K562 (cell line): ENCODE data around the gene PRDM12. TPM values are rescaled to one million over a fixed set of nuclear protein-coding genes. Genes with fewer than 3 reads are reported as not detected.

ENCODE experiments used
- ATF7 ChIP-seq: fragments of 450-650 bp; IDR thresholded peaks from 2 replicates; pipeline ENCODE4 v1.7.1; 2014; ENCODE audit warnings: mild to moderate bottlenecking, moderate library complexity
- CBX2 ChIP-seq: fragments of 200-600 bp; sonication (generic); IDR thresholded peaks from one replicate; pipeline ENCODE4 v1.6.1; 2012; ENCODE audit warnings: mild to moderate bottlenecking, low read length, inconsistent platforms; ENCODE audit not compliant: insufficient read depth, poor library complexity, severe bottlenecking
- CBX3 ChIP-seq, 2 experiments: IDR thresholded peaks; 1 replicate in 1 of 2; 2 replicates in 1 of 2; pipeline ENCODE4 v1.6.1; 2012; ENCODE audit warnings: inconsistent platforms in 2 of 2, low read length in 2 of 2, borderline replicate concordance in 1 of 2, control low read depth in 1 of 2
- CEBPZ ChIP-seq: fragments of 150-350 bp; IDR thresholded peaks from 2 replicates; pipeline ENCODE4 v1.6.1; 2014; ENCODE audit warnings: low read depth, mild to moderate bottlenecking, low read length, borderline replicate concordance
- DNMT1 ChIP-seq: fragments of 450-650 bp; IDR thresholded peaks from 2 replicates; pipeline ENCODE4 v1.6.1; 2016; ENCODE audit warnings: antibody characterized with exemption, mild to moderate bottlenecking
- ELF2 ChIP-seq: fragments of 250-450 bp; sonication (Bioruptor Pico); IDR thresholded peaks from 2 replicates; pipeline ENCODE4 v1.5.0; 2021; ENCODE audit warnings: mild to moderate bottlenecking
- NELFE ChIP-seq: IDR thresholded peaks from 2 replicates; pipeline ENCODE4 v1.6.1; 2011; ENCODE audit warnings: mild to moderate bottlenecking; ENCODE audit not compliant: insufficient read depth, insufficient read length
- NEUROD1 ChIP-seq: fragments of 150-350 bp; IDR thresholded peaks from 2 replicates; pipeline ENCODE4 v1.6.1; 2014; ENCODE audit warnings: borderline replicate concordance, low read length, low read depth; ENCODE audit not compliant: partially characterized antibody
- NRF1 ChIP-seq, 2 experiments: fragments of 450-650 bp; IDR thresholded peaks in 1 of 2; conservative IDR thresholded peaks in 1 of 2; 2 replicates each; pipeline ENCODE4 v1.6.1; 2014; ENCODE audit warnings: mild to moderate bottlenecking in 2 of 2
- PHF20 ChIP-seq: fragments of 450-650 bp; IDR thresholded peaks from 2 replicates; pipeline ENCODE4 v1.6.1; 2018; ENCODE audit not compliant: partially characterized antibody
- POLR3G ChIP-seq: IDR thresholded peaks from 2 replicates; pipeline ENCODE4 v1.6.1; 2011; ENCODE audit not compliant: insufficient read length, insufficient replicate concordance; ENCODE audit errors: extremely low read depth
- RHOXF2B ChIP-seq: fragments of 250-450 bp; sonication (Bioruptor Pico); conservative IDR thresholded peaks from 2 replicates; pipeline ENCODE4 v1.5.1; 2021
- SIN3A ChIP-seq, 2 experiments: fragments of 150-350 bp in 1 of 2; IDR thresholded peaks; 2 replicates each; pipeline ENCODE4 v1.6.1; 2011 to 2016; ENCODE audit warnings: borderline replicate concordance in 2 of 2, low read depth in 2 of 2, low read length in 2 of 2, mild to moderate bottlenecking in 2 of 2, moderate library complexity in 2 of 2; ENCODE audit not compliant: control insufficient read depth in 1 of 2
- STAT5B ChIP-seq: fragments of 250-450 bp; sonication (Bioruptor Pico); IDR thresholded peaks from 2 replicates; pipeline ENCODE4 v1.8.0; 2021; ENCODE audit warnings: mild to moderate bottlenecking, inconsistent platforms
- USF2 ChIP-seq: sonication (generic); formaldehyde crosslinking; IDR thresholded peaks from 2 replicates; pipeline ENCODE4 v1.5.0; 2020; ENCODE audit warnings: missing genetic modification reagents
- XRCC5 ChIP-seq: fragments of 200-400 bp; formaldehyde crosslinking; IDR thresholded peaks from 2 replicates; pipeline ENCODE4 v1.6.1; 2017; ENCODE audit warnings: low read depth, mild to moderate bottlenecking, low read length
- ZKSCAN8 ChIP-seq: fragments of 200-800 bp; sonication (Bioruptor generic); IDR thresholded peaks from 2 replicates; pipeline ENCODE4 v1.6.1; 2016; ENCODE audit warnings: missing genetic modification characterization, missing compliant biosample characterization
- ZNF12 ChIP-seq: sonication (generic); formaldehyde crosslinking; IDR thresholded peaks from 2 replicates; pipeline ENCODE4 v1.4.0; 2020; ENCODE audit warnings: mild to moderate bottlenecking, missing genetic modification reagents
- ZNF224 ChIP-seq: sonication (generic); formaldehyde crosslinking; IDR thresholded peaks from 2 replicates; pipeline ENCODE4 v1.8.0; 2022; ENCODE audit warnings: mild to moderate bottlenecking, missing genetic modification reagents
- ZNF436 ChIP-seq: fragments of 250-450, 450-650 bp; sonication (Bioruptor Pico); formaldehyde crosslinking; IDR thresholded peaks from 2 replicates; pipeline ENCODE4 v1.7.0; 2020; ENCODE audit warnings: mild to moderate bottlenecking
- ZNF561 ChIP-seq: fragments of 450-650 bp; formaldehyde crosslinking; conservative IDR thresholded peaks from 2 replicates; pipeline ENCODE4 v1.4.0; 2020; ENCODE audit warnings: mild to moderate bottlenecking, moderate library complexity
- polyA plus RNA-seq, 8 experiments: library from polyadenylated mRNA; depleted of rRNA in 4 of 8; stranded (reverse) in 5 of 8; unstranded in 3 of 8; fragments of >200 nt; fragmentation: Nextera tagmentation in 2 of 8; fragmentation: Illumina TruSeq in 1 of 8; extraction: Ambion mirVana in 2 of 8; extraction: Trizol in 1 of 8; gene quantifications; 2 replicates each; pipeline versions ENCODE4 v1.2.1 to v1.2.3, GENCODE V29; 2011 to 2014; ENCODE audit warnings: inconsistent platforms in 1 of 8, missing spikeins in 1 of 8
- total RNA-seq, 7 experiments: library from RNA; depleted of rRNA in 6 of 7; stranded (reverse); fragments of >200 nt in 6 of 7; fragmentation: Illumina TruSeq in 2 of 7; extraction: Trizol in 2 of 7; gene quantifications; 2 replicates each; pipeline versions ENCODE4 v1.2.1 to v1.2.3, GENCODE V29; 2011 to 2021; ENCODE audit warnings: low replicate concordance in 1 of 7
- TF ChIP-seq, protein P1 (sequence below): fragments of 150-350 bp; conservative IDR thresholded peaks from 2 replicates; pipeline ENCODE4 v1.6.1; 2014; ENCODE audit warnings: low read length

Gene PRDM12
- total and polyA plus RNA-seq, 9 of the 15 experiments (the other 6 are each of a cell fraction or from before 2014, with no cell fraction given), result 0.04 to 0.22 (median 0.07) TPM; not detected in 3

DNA sequence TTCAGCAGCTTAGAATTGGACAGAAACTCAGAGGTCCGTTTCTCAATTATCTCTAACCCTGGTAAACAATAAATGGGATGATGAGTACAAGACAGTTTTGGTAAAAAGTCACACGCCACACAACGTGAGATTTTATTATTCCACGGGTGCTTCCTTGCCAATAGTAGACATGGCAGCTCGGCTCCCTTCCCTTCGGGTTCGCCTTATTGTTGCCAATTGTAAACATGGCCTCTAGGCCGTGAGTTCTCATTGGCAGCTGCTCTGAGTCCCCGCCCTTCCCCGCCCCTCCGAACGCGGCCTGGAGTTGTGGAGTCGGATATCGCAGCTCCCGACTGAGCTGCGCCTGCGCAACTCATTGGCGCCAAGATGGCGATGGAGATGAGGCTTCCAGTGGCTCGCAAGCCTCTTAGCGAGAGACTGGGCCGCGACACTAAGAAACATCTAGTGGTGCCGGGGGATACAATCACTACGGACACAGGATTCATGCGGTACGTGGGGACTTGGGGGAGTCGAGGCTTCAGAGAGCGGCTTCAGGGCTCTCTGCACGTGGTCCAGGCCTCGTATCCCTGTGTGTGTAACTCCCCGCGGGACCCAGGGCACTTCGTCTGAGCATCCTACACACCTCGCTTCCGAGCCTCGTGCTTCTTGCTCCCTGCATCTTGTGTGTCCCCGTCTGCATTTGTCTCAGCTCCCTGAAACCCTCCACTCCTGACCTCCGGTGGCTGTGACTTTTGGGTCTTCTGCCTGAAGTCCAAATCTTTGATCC lies 29.2 kb downstream of the PRDM12 start, which contains the start of gene EXOSC2 (continued):
- TF ChIP-seq CEBPZ (no peak), CBX2 (no peak), XRCC5 (no peak), ZNF561 (CRISPR knock-in tag) (no peak), DNMT1 (no peak), ZNF12 (CRISPR knock-in tag) (no peak), ATF7 (peak; percentile 62), NELFE (no peak), PHF20 (peak; percentile 77), POLR3G (no peak), SIN3A (IDR thresholded peaks at IDR 0.05; ENCODE audit: borderline replicate concordance in 2 of 2, control insufficient read depth in 1 of 2, low read depth in 2 of 2, low read length in 2 of 2) (peak in 1 of 2 experiments; percentile 87; a peak in 2 of 4 replicates), CBX3 (IDR thresholded peaks at IDR 0.05; ENCODE audit: borderline replicate concordance in 1 of 2, low read length in 2 of 2) (peak in 1 of 2 experiments; percentile 70; a peak in 1 of 3 replicates), NRF1 (conservative IDR thresholded peaks at IDR 0.05 in 1 of 2, IDR thresholded peaks at IDR 0.05 in 1 of 2) (peak; percentile 98), ZNF224 (no peak), ELF2 (CRISPR knock-in tag) (no peak), ZNF436 (CRISPR knock-in tag) (no peak), STAT5B (CRISPR knock-in tag) (no peak), ZKSCAN8 (CRISPR knock-in tag) (no peak), NEUROD1 (no peak), RHOXF2B (CRISPR knock-in tag) (no peak), USF2 (CRISPR knock-in tag) (no peak; the same call in 1 of the 2 replicates)
- TF ChIP-seq, protein P1, sequence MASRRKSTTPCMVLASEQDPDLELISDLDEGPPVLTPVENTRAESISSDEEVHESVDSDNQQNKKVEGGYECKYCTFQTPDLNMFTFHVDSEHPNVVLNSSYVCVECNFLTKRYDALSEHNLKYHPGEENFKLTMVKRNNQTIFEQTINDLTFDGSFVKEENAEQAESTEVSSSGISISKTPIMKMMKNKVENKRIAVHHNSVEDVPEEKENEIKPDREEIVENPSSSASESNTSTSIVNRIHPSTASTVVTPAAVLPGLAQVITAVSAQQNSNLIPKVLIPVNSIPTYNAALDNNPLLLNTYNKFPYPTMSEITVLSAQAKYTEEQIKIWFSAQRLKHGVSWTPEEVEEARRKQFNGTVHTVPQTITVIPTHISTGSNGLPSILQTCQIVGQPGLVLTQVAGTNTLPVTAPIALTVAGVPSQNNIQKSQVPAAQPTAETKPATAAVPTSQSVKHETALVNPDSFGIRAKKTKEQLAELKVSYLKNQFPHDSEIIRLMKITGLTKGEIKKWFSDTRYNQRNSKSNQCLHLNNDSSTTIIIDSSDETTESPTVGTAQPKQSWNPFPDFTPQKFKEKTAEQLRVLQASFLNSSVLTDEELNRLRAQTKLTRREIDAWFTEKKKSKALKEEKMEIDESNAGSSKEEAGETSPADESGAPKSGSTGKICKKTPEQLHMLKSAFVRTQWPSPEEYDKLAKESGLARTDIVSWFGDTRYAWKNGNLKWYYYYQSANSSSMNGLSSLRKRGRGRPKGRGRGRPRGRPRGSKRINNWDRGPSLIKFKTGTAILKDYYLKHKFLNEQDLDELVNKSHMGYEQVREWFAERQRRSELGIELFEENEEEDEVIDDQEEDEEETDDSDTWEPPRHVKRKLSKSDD, result 0 out of 2 replicates have a peak, but pooled peaks have one; percentile 29
